Ectodermal cell (in vitro differentiated cells): ENCODE data around the gene SLC17A7.
"Not testable (repeated sequence)": the region's sequence is repeated elsewhere in the genome, so short reads cannot be mapped to it uniquely, and the experiment has no call there.

Experiments used
- H3K27ac ChIP-seq: 2 replicates; pipeline ENCODE4 v1.7.0; 2013; ENCODE audit warnings: mild to moderate bottlenecking, low read depth, low read length; ENCODE audit not compliant: insufficient read depth, poor library complexity, severe bottlenecking
- H3K27me3 ChIP-seq: 2 replicates; pipeline ENCODE4 v1.7.0; 2013; ENCODE audit warnings: mild to moderate bottlenecking, low read length; ENCODE audit not compliant: insufficient read depth, control insufficient read depth, poor library complexity, severe bottlenecking
- H3K36me3 ChIP-seq: one replicate; pipeline ENCODE4 v1.7.0; 2013; ENCODE audit warnings: low read length; ENCODE audit not compliant: control insufficient read depth, insufficient read depth
- H3K4me1 ChIP-seq: one replicate; pipeline ENCODE4 v1.7.0; 2013; ENCODE audit warnings: low read length; ENCODE audit not compliant: control insufficient read depth, insufficient read depth
- H3K4me3 ChIP-seq: 2 replicates; pipeline ENCODE4 v1.7.0; 2013; ENCODE audit warnings: low read depth, low read length, control low read depth; ENCODE audit not compliant: insufficient read depth
- H3K9me3 ChIP-seq: 2 replicates; pipeline ENCODE4 v1.7.0; 2013; ENCODE audit warnings: mild to moderate bottlenecking, low read length, moderate library complexity; ENCODE audit not compliant: control insufficient read depth
- WGBS, 2 experiments: methylation state at CpG; one replicate each; pipeline ENCODE4 v1.1.7; 2013; ENCODE audit warnings: missing lambda C conversion rate in 2 of 2; 5-methylcytosine and 5-hydroxymethylcytosine counted together

Gene SLC17A7

DNA sequence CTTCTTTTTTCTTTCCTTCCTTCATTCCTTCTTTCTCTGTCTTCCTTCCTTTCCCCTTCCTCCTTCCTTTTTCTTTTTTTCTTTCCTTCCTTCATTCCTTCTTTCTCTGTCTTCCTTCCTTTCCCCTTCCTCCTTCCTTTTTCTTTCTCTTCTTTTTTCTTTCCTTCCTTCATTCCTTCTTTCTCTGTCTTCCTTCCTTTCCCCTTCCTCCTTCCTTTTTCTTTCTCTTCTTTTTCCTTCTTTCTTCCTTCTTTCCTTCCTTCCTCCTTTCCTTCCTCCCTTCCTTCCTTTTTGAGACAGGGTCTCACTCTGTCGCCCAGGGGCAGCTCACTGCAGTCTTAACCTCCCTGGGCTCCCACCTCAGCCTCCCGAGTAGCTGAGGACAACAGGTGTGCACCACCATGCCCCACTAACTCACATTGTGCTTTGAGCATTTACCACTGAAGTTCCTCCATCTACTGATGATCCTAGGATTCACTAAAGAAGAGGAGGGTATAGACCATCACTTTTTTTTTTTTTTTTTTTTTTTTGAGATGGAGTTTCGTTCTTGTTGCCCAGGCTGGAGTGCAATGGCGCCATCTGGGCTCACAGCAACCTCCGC, 2.9 kb upstream of the SLC17A7 start:
- Histone ChIP-seq H3K27me3 (peaks cover 36% of the 10 kb centered on the region), H3K36me3 (peaks cover 14% of the 10 kb centered on the region)
- H3K27ac ChIP-seq, H3K9me3 ChIP-seq, H3K4me1 ChIP-seq, H3K4me3 ChIP-seq: not testable (repeated sequence)
- WGBS, 2 experiments, result 93 to 95% methylated on average over 5 of the region's 5 CpGs

DNA sequence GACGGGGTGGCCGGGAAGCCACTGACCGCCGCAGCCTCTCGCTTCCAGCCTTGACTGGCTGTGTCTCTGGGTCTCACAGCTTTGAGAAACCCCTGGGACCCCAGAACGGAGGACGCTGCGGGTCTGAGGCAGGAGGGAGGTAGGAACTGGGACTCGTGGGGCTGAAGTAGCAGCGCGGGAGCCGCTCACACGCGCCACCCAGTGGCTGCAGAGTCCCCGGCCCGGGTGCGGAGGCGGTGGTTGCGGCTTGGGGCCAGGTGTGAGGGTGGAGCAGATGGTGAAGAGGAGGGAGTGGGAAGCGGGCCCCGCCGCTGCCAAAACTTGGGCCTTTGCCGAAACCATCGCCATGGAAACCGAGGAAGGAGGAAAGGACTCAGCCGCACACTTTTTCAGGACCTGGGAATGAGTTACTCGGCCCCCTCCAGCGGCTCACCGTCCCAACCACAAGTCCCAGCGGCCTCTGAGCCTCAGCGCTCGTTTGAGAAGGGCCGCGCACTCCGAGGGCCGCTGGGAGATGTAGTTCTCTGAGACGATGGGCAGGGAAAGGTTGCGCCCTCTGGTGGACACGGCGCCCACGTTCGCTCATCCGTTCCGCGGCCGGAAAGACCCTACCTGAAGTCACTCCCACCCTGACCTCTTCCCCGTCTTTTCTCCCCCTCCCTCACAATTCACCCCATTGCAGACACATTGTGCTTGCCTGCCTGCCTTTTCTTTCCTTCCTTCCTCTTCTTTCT, 2.2 kb upstream of the SLC17A7 start:
- WGBS, 2 experiments, result 0 to 1% methylated on average over 47 of the region's 47 CpGs
- H3K36me3 ChIP-seq, result peaks cover 7% of the 10 kb centered on the region
- peak overlapping the region; percentile 88 for H3K27ac ChIP-seq

GRCh38 chr19:49442771-49443365, 1.5 kb upstream of the SLC17A7 start:
- H3K9me3 ChIP-seq, result no peaks in the 10 kb centered on the region
- WGBS, 2 experiments, result 0% methylated on average over 42 to 43 of the region's 43 CpGs
- H3K4me1 ChIP-seq, result peaks cover 9% of the 10 kb centered on the region
- H3K4me3 ChIP-seq, result peak overlapping the region; percentile 72
- peak overlapping the region; percentile 88 for H3K27ac ChIP-seq
- H3K36me3 ChIP-seq, result peaks cover under 1% of the 10 kb centered on the region
- peaks cover 49% of the 10 kb centered on the region for H3K27me3 ChIP-seq

More for the DNA sequence above, 2.2 kb upstream of the SLC17A7 start:
- Histone ChIP-seq H3K9me3 (no peaks in the 10 kb centered on the region), H3K27me3 (peaks cover 42% of the 10 kb centered on the region), H3K4me3 (peak overlapping the region; percentile 72), H3K4me1 (peaks cover 9% of the 10 kb centered on the region)

DNA sequence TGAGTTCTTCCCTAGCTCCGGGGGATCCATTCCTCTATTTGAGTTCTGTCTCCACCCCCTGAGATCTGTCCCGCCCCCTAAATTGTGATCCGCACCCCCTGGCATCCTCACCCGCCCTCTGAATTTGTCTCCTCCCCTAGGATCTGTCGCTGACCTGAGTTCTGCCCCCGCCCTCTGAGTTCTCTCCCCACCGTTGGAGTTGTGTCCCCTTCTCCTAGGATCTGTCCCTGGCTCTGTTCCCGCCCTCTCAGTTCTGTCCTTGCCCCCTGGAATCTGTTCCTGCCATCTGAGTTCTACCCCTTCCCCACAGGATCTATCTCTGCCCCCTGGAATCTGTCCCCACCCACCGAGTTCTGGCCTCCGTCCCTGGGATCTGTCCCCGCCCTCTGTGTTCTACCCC, 1.0 kb upstream of the SLC17A7 start:
- Histone ChIP-seq H3K27me3 (peaks cover 54% of the 10 kb centered on the region), H3K9me3 (no peaks in the 10 kb centered on the region), H3K4me3 (peak overlapping the region; percentile 3), H3K36me3 (no peaks in the 10 kb centered on the region), H3K27ac (no peak overlapping the region), H3K4me1 (peaks cover 9% of the 10 kb centered on the region)
- WGBS, 2 experiments, result 5 to 8% methylated on average over 11 of the region's 11 CpGs

DNA sequence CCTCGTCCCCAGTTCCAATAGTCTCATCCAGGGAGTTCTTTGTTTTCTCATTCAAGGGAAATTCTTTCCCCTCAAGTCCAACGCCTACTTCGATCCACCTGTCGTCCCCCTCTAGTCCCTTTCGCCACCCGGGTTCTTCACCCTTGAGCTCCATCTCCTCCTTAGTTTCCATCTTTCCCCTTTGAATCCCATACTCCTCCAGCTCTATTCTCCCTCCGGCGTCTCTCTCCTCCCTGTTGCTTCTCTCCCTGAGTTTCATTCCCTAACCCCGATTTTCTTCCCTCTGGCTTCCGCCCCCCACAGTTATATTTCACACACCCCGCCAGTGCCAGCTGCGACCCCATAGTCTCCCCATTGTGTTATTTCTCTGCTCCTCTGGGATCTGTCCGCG, 628 bp upstream of the SLC17A7 start:
- Histone ChIP-seq H3K4me3 (peak overlapping the region; percentile 3), H3K27me3 (peaks cover 58% of the 10 kb centered on the region), H3K4me1 (peaks cover 9% of the 10 kb centered on the region), H3K36me3 (no peaks in the 10 kb centered on the region), H3K9me3 (no peaks in the 10 kb centered on the region), H3K27ac (no peak overlapping the region)
- 14 to 15% methylated on average over 14 of the region's 14 CpGs for WGBS, 2 experiments

DNA sequence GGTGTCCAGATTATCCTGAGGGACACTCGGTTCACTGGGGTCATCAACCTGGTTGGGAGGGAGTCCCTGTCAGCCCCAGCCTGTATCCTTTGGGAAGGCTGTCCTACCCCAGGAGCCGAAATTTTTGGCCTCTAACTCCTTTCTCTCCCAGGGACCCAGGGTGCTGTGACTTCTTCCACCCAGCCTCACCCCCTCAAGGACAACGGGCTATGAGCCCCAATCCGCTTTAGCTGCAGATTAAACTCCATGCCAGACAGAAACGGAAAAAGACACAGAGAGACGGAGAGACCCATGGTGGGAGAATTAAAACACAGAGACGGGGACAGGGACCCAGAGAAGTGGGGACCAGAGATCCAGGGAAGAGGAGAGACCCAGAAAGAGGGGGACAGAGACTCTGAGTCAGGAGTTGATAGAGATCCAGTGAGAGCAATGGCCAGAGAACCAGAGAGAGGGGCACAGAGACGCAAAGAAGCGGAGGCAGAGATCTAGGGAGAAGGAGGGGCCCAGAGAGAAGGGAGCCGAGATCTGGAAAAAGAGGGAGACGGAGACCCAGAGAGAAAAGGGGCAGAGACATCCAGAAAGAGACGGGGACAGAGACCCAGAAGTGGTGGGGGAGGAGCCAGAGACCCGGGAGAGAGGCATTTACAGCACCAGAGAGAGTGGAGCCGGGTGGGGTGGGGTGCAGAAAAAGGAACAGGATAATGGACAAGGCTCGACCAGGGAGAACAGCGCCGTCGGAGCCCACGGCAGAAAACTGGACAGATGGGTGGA, 703 bp downstream of the SLC17A7 start:
- H3K36me3 ChIP-seq, result no peaks in the 10 kb centered on the region
- no peaks in the 10 kb centered on the region for H3K9me3 ChIP-seq
- H3K27ac ChIP-seq, result no peak overlapping the region
- H3K4me1 ChIP-seq, result peaks cover 9% of the 10 kb centered on the region
- 36 to 37% methylated on average over 19 of the region's 19 CpGs for WGBS, 2 experiments
- H3K27me3 ChIP-seq, result peaks cover 71% of the 10 kb centered on the region
- peak overlapping the region; percentile 22 for H3K4me3 ChIP-seq

DNA sequence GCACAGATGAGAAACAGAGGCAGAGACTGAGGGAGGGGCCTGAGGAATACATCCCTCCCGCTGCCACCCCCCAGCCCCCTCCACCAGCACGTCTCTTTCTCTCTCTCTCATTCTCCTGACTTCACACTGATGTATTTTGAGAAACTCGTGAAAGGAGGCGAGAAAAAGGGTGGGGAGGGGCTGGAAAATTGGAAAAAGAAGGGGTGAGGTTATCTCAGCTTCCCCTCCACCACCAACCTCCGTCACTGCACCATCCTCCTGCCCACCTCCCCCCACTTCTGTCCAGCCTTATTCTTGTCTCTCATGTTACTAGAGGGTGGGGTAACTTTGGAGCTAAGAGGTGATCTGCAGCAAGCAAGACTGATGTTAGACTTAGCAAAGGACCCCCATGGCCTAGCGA, 1.5 kb downstream of the SLC17A7 start:
- Histone ChIP-seq H3K36me3 (no peaks in the 10 kb centered on the region), H3K9me3 (no peaks in the 10 kb centered on the region), H3K4me1 (peaks cover 9% of the 10 kb centered on the region), H3K27me3 (peaks cover 79% of the 10 kb centered on the region), H3K27ac (no peak overlapping the region), H3K4me3 (no peak overlapping the region)
- 81 to 85% methylated on average over 1 to 3 of the region's 6 CpGs for WGBS, 2 experiments

- no peaks in the 10 kb centered on the region for H3K9me3 ChIP-seq
- H3K27ac ChIP-seq, result no peak overlapping the region
- peaks cover 92% of the 10 kb centered on the region for H3K27me3 ChIP-seq
- peaks cover 9% of the 10 kb centered on the region for H3K4me1 ChIP-seq
- WGBS, 2 experiments, result 29 to 31% methylated on average over 6 of the region's 6 CpGs
- H3K4me3 ChIP-seq, result no peak overlapping the region
- H3K36me3 ChIP-seq, result no peaks in the 10 kb centered on the region
These were observed 3.1 kb downstream of the SLC17A7 start for GRCh38 chr19:49438261-49438660.

GRCh38 chr19:49437231-49437630, 4.1 kb downstream of the SLC17A7 start:
- 40 to 49% methylated on average over 8 of the region's 8 CpGs for WGBS, 2 experiments
- Histone ChIP-seq H3K27me3 (peaks cover 97% of the 10 kb centered on the region), H3K4me3 (no peak overlapping the region), H3K4me1 (peaks cover 6% of the 10 kb centered on the region), H3K36me3 (no peaks in the 10 kb centered on the region), H3K27ac (no peak overlapping the region), H3K9me3 (no peaks in the 10 kb centered on the region)
